ENCODE results near the gene NHLRC1.

Gene NHLRC1

DNA sequence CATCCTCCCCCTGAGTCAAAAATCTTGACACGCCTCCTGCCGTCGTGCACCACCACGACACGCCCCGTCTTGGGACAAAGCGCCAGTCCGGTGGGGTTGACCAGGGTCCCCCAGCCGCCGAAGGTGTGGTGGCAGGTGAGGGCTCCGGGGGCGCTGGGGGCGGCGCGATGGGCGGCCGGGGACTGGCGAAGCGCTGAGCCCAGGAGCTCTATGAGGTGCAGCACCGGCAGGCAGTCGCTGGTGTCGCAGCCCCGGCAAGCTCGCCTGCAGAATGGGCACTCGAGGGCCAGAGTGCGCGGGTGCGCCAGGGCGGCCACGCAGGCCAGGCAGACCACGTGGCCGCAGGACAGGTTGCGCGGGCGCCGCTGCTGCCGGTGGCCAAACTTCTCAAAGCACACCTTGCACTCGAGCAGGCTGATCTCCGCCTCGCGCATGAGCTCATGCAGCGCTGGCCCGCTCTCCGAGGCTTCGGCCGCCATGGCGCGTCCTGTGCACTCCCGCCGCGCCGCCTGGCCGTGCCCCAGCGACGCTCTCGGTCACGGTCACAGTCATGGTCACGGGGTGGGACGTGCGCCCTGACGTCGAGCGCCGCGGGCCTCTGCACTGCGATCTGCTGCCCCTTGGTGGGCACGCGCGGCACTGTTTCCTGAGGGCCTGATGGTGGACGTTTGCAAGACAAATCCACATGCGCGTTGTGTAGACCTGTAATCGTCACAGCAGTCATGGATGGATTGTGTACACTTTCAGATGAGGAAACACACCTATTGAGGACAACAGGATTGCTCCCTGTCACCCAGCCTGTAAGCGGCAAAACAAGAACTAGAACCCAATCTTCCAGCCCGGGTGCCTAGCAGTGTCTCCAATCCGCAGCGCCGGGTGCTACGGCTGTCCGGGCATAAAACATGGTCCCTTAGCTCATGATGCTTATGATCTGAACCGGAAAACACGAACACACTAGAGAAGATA is at the start of gene NHLRC1:
Gene NHLRC1, minus strand, starts transcription at position 550 of the 966 bp plus-strand sequence. Its CDS starts 71 bp downstream, at position 479.
- TF ChIP-seq GATA3 (IDR thresholded peaks at IDR 0.05; ENCODE audit: low read depth, low read length) = no peak
- TF ChIP-seq GATA2 (IDR thresholded peaks at IDR 0.05; ENCODE audit: low read depth, low read length) = no peak

- TF ChIP-seq GATA2 (IDR thresholded peaks at IDR 0.05; ENCODE audit: low read depth, low read length) = no peak
- TF ChIP-seq GATA3 (IDR thresholded peaks at IDR 0.05; ENCODE audit: low read depth, low read length) = no peak
Observed at GRCh38 chr6:18171871-18172270, 49.4 kb upstream of the NHLRC1 start.

DNA sequence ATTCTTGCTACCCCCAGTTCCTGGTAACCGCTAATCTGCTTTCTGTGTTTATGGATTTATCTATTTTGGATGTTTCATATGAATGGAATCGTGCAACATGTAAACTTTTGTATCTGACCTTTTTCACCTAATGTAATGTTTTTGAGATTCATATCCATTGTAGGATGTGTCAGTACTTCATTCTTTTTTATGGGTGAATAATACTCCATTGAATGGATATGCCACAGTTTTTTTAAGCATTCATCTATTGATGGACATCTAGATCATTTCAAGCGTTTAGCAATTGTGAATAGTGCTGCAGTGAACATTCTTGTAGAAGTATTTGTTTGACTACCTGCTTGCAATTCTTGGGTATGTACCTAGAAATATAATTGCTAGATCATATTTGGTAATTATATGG is 45.8 kb upstream of the NHLRC1 start:
- TF ChIP-seq GATA3 (IDR thresholded peaks at IDR 0.05; ENCODE audit: low read depth, low read length) = no peak

- TF ChIP-seq GATA3 (IDR thresholded peaks at IDR 0.05; ENCODE audit: low read depth, low read length) (no peak), GATA2 (IDR thresholded peaks at IDR 0.05; ENCODE audit: low read depth, low read length) (no peak)
Observed at GRCh38 chr6:18166312-18167036, 44.0 kb upstream of the NHLRC1 start.

- no peak for TF ChIP-seq GATA2 (IDR thresholded peaks at IDR 0.05; ENCODE audit: low read depth, low read length)
- no peak for TF ChIP-seq GATA3 (IDR thresholded peaks at IDR 0.05; ENCODE audit: low read depth, low read length)
Observed at GRCh38 chr6:18165751-18166150, 43.3 kb upstream of the NHLRC1 start.

GRCh38 chr6:18162401-18162800 is 39.9 kb upstream of the NHLRC1 start:
- no peak for TF ChIP-seq GATA2 (IDR thresholded peaks at IDR 0.05; ENCODE audit: low read depth, low read length)
- TF ChIP-seq GATA3 (IDR thresholded peaks at IDR 0.05; ENCODE audit: low read depth, low read length) = no peak

DNA sequence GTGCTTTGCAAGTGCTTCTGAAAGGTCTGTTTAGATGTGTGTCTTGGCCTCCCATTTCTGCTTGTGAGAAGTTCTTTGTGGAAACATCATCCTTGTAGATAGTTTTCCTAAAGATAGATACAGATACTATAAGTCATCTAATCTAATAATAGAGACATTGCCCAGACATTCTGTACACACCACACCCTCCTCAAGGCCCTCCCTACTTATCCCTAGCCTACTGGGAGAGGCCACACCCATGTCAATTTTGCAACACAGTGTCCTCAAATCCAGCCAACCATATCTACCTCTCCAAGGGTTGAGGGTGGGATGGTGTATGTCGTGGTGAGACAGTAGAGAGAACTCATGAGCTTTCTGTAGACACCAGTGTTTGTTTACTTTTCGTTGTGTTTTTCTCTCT is 39.0 kb upstream of the NHLRC1 start:
- TF ChIP-seq GATA2 (IDR thresholded peaks at IDR 0.05; ENCODE audit: low read depth, low read length) (no peak), GATA3 (IDR thresholded peaks at IDR 0.05; ENCODE audit: low read depth, low read length) (no peak)

DNA sequence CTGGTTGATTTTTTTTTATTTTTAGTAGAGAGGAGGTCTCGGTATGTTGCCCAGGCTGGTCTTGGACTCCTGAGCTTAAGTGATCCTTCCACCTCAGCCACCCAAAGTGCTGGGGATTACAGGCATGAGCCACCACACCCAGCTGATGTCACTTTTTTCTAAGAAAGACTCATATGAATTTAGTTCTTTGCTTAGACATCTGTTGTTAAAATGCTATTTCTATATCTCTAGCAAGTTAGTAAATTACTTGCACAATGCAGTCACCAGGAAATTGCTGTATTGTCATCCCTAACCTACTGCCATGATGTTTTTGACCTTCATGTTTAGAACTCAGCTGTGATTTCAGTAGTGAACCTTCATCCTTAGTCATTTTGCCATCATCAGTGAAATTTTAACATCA is 38.4 kb upstream of the NHLRC1 start:
- no peak for TF ChIP-seq GATA3 (IDR thresholded peaks at IDR 0.05; ENCODE audit: low read depth, low read length)
- no peak for TF ChIP-seq GATA2 (IDR thresholded peaks at IDR 0.05; ENCODE audit: low read depth, low read length)

DNA sequence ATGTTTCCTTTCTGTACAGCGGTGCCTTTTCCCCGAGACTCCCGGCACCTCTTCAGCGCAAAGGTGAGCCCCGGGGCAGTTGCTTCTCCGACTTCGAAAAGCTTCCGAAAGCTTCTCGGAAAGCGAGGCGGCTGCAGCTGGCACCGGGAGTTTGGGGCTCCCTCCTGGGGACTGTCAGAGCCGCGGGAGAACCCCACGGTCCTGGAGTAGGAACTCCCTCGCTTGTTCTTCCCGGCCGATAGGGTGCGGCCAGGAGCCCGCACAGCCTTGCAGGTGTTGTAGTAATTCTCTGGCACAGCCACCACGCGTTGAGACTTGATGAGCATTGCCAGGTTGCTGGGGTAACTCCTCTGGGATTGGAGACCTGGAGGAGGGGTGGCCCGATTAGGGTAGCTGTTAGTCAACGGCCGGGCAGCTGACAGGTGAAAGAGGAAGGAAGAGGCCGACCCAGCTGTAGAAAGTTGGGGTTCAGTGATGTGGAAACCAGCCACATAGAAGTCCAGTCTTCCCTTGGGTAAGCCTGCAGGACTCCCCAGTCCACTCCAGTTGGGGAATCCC is 33.5 kb upstream of the NHLRC1 start:
- TF ChIP-seq GATA2 (IDR thresholded peaks at IDR 0.05; ENCODE audit: low read depth, low read length) (no peak), GATA3 (IDR thresholded peaks at IDR 0.05; ENCODE audit: low read depth, low read length) (no peak)

DNA sequence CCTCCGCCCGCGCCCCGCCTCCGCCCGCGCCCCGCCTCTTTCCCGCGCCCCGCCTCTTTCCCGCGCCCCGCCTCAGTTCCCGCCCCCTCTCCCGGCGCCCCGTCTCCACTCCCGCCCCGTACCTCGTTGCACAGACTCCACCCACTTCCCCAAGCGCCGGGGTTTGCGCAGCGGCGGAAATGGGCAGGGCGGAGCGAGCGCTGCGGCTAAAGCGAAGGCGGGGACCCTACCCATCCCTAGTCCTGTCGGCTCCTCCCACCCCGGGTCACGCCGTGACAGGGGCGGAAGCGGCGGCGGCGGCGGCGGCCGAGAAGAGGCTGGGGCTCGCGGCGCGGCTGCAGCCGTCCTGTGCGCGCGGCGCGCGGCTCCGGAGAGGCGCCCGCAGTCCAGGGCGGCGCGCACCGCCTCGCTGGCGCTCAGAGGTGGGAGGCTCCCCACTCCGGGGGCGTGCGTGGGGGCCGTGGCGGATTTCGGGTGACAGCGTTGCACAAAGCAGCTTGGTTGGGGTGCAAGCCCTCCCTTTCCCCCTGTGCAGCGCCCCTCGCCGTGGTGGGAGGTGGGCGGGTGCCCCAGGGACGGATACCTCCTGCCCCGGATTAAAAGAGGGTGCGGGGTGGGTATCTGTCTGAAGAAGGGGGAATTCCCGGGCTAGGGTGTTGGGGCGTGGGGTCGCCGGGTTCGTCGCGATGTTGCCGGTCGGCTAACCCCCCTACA is 32.8 kb upstream of the NHLRC1 start, which contains the start of gene KDM1B:
Gene KDM1B, plus strand, starts transcription at position 273 of the 714 bp plus-strand sequence. CDS start 4,474 bp downstream, outside the sequence.
- TF ChIP-seq GATA2 (IDR thresholded peaks at IDR 0.05; ENCODE audit: low read depth, low read length) = no peak
- TF ChIP-seq GATA3 (IDR thresholded peaks at IDR 0.05; ENCODE audit: low read depth, low read length) = no peak

DNA sequence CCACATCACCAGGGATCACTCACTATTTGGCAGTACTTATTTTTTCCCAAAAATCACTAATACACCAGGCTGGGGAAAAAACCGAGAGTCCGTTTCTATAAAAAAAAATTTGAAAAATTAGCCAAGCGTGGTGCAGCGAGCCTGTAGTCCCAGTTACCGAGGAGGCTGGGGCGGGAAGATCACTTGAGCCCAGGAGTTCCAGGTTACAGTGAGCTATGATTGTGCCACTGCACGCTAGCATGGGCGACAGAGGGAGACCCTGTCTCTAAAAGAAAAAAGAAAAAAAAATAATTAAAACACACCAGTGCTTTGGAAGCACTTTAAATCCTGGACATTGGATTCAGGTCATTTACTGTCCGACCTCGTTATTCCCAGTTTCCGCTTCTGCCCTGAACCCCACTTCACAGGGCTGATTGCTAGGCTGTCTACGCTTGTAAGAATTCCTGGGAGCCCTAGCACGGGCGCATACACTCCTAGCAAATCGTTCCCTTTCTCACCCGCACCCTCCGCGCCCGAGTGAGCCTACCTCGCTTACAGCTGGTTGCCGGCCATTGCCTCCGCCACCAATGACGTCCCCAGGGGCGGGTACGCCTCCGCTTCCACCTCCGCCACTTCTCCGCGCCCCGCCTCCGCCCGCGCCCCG is 32.2 kb upstream of the NHLRC1 start, which contains the start of gene TPMT:
Gene TPMT, minus strand, starts transcription at position 571 of the 643 bp plus-strand sequence. CDS start 5,950 bp downstream, outside the sequence.
- TF ChIP-seq GATA2 (IDR thresholded peaks at IDR 0.05; ENCODE audit: low read depth, low read length) (no peak), GATA3 (IDR thresholded peaks at IDR 0.05; ENCODE audit: low read depth, low read length) (no peak)

DNA sequence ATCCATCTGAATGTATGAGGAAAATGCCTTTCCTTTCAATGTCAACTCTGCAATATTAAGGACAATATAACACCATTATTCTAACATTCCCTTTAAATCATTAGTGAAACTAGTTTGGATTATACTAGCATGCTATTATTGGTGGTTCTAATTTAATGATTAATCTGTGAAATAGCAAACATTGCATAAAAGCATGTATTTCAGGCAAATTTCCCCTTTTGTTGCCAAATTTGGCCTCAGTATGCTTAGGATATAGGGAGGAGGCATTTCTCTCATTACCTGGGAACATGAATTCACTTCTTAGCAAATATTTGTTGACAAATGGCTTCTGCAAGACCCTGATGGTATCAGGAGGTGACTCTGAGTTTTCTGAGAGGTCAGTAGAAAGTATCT is 30.8 kb upstream of the NHLRC1 start:
- TF ChIP-seq GATA3 (IDR thresholded peaks at IDR 0.05; ENCODE audit: low read depth, low read length) (no peak), GATA2 (IDR thresholded peaks at IDR 0.05; ENCODE audit: low read depth, low read length) (no peak)

GRCh38 chr6:18151801-18152200 is 29.3 kb upstream of the NHLRC1 start:
- no peak for TF ChIP-seq GATA3 (IDR thresholded peaks at IDR 0.05; ENCODE audit: low read depth, low read length)
